Measurements from ENCODE around the gene KIF26B.
"Not testable (repeated sequence)": the region's sequence is repeated elsewhere in the genome, so short reads cannot be mapped to it uniquely, and the experiment has no call there.

Gene KIF26B

GRCh38 chr1:245718123-245718522 lies 563.3 kb downstream of the KIF26B start:
- no peak for DNase-seq

GRCh38 chr1:245718951-245719350 lies 564.2 kb downstream of the KIF26B start:
- no peak for DNase-seq

- no peak for DNase-seq
Measured at GRCh38 chr1:245721488-245721887, 566.7 kb downstream of the KIF26B start.

- DNase-seq, result not testable (repeated sequence)
Measured at GRCh38 chr1:245728035-245728434, 573.2 kb downstream of the KIF26B start.

GRCh38 chr1:245730801-245731200 lies 576.0 kb downstream of the KIF26B start:
- DNase-seq, result no peak

- DNase-seq, result not testable (repeated sequence)
Measured at GRCh38 chr1:245740336-245740735, 585.6 kb downstream of the KIF26B start.

- no peak for DNase-seq
Measured at GRCh38 chr1:245742896-245743295, 588.1 kb downstream of the KIF26B start.

- no peak for DNase-seq
Measured at GRCh38 chr1:245748240-245748639, 593.5 kb downstream of the KIF26B start.

GRCh38 chr1:245748646-245749045 lies 593.9 kb downstream of the KIF26B start:
- DNase-seq, result no peak

- DNase-seq, result no peak
Measured at GRCh38 chr1:245749053-245749452, 594.3 kb downstream of the KIF26B start.

GRCh38 chr1:245750261-245750660 lies 595.5 kb downstream of the KIF26B start:
- no peak for DNase-seq

- no peak for DNase-seq
Measured at GRCh38 chr1:245751116-245751515, 596.3 kb downstream of the KIF26B start.

GRCh38 chr1:245751726-245752470 lies 597.1 kb downstream of the KIF26B start:
- no peak for DNase-seq

GRCh38 chr1:245752561-245752960 lies 597.8 kb downstream of the KIF26B start:
- DNase-seq, result no peak

GRCh38 chr1:245753807-245754206 lies 599.0 kb downstream of the KIF26B start:
- DNase-seq, result no peak

GRCh38 chr1:245754463-245754961 lies 599.7 kb downstream of the KIF26B start:
- DNase-seq, result no peak

Measured in CD4-positive, alpha-beta T cell treated with Interleukin-15 for 1 hour (primary cell).